ENCODE measurements around the gene GUCY1B1. TPM values are rescaled to one million over a fixed set of nuclear protein-coding genes. Genes with fewer than 3 reads are reported as not detected.

Gene GUCY1B1
- polyA plus RNA-seq, 1 donor (not counting 4 experiments of a cell fraction or from before 2014, with no cell fraction given) = 0.05 TPM

DNA sequence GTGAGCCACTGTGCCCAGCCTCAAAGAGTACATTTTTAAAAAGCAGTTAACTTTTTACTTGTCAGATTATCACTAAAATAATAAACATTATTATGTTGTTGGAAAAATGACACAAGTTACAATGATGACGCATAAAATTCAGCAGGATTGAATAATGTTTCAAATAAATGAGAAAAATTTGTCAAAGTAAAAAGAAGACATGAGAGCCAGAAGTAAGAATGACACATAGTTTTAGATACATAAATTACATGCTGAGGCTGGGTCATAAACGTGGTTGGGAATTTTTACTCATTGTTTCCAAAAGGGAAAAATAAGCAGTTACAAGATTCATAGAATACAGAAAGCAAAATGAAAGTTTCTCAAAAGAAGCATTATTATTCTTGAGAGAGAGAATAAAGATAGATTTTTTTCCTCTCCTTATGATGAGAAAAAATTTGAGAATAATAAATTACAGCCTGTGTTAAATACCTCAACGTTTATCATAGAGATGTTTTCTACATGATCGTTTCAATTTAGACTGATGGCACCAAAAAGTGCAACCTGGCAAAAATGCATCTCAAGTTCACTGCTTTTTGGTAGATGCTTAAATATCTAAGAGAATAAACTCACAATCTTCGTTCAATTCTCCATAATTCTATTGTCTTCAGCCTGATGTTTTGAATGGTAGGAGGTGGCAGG lies 40.4 kb downstream of the GUCY1B1 start:
- H3K4me3 ChIP-seq (ENCODE audit: control insufficient read depth in 2 of 3, extremely low read depth in 1 of 3, insufficient read depth in 2 of 3, low read depth in 1 of 3, low read length in 3 of 3) = no peak overlapping the region
- no peak overlapping the region for H3K9ac ChIP-seq (ENCODE audit: control insufficient read depth, extremely low read depth, insufficient read depth, low read length)
- DNase-seq (ENCODE audit: low read depth, low spot score) (no peak), FAIRE-seq (no peak)
- H3K36me3 ChIP-seq (ENCODE audit: control insufficient read depth in 2 of 2, extremely low read depth in 1 of 2, insufficient read depth in 2 of 2, low read length in 2 of 2) = no peaks in the 10 kb centered on the region
- H3K9me1 ChIP-seq (ENCODE audit: control insufficient read depth, extremely low read depth, insufficient read depth, low read length) = no peaks in the 10 kb centered on the region
- no peaks in the 10 kb centered on the region for H3K9me3 ChIP-seq (ENCODE audit: control insufficient read depth, low read depth, low read length)
- TF ChIP-seq EZH2 (IDR thresholded peaks at IDR 0.05; ENCODE audit: low read length) = no peak
- TF ChIP-seq, protein P1, sequence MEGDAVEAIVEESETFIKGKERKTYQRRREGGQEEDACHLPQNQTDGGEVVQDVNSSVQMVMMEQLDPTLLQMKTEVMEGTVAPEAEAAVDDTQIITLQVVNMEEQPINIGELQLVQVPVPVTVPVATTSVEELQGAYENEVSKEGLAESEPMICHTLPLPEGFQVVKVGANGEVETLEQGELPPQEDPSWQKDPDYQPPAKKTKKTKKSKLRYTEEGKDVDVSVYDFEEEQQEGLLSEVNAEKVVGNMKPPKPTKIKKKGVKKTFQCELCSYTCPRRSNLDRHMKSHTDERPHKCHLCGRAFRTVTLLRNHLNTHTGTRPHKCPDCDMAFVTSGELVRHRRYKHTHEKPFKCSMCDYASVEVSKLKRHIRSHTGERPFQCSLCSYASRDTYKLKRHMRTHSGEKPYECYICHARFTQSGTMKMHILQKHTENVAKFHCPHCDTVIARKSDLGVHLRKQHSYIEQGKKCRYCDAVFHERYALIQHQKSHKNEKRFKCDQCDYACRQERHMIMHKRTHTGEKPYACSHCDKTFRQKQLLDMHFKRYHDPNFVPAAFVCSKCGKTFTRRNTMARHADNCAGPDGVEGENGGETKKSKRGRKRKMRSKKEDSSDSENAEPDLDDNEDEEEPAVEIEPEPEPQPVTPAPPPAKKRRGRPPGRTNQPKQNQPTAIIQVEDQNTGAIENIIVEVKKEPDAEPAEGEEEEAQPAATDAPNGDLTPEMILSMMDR (optimal IDR thresholded peaks at IDR 0.05 in 1 of 3, IDR thresholded peaks at IDR 0.05 in 1 of 3, conservative IDR thresholded peaks at IDR 0.05 in 1 of 3; ENCODE audit: extremely low read depth in 1 of 3, insufficient read depth in 2 of 3, low read length in 3 of 3) = no peak
- no peaks in the 10 kb centered on the region for H3K27me3 ChIP-seq (ENCODE audit: control insufficient read depth, extremely low read depth, insufficient read depth, low read length)
- dilution Hi-C loops (cut with MboI; ENCODE audit: extremely low pct_ligation_motif_present, low sequenced_read_pairs) = no loop called here
- no peaks in the 10 kb centered on the region for H3K4me1 ChIP-seq (ENCODE audit: control insufficient read depth, extremely low read depth, insufficient read depth, low read length)
- H3K4me2 ChIP-seq (ENCODE audit: control insufficient read depth, extremely low read depth, insufficient read depth, low read depth, low read length) = no peak overlapping the region
- no peak overlapping the region for H2AFZ ChIP-seq (ENCODE audit: control insufficient read depth, low read length)
- no peak overlapping the region for H3K27ac ChIP-seq (ENCODE audit: control insufficient read depth, insufficient read depth, low read length)
- H3K79me2 ChIP-seq (ENCODE audit: control insufficient read depth, insufficient read depth, low read length) = no peaks in the 10 kb centered on the region
- no peaks in the 10 kb centered on the region for H4K20me1 ChIP-seq (ENCODE audit: control insufficient read depth, extremely low read depth, insufficient read depth, low read length)

DNA sequence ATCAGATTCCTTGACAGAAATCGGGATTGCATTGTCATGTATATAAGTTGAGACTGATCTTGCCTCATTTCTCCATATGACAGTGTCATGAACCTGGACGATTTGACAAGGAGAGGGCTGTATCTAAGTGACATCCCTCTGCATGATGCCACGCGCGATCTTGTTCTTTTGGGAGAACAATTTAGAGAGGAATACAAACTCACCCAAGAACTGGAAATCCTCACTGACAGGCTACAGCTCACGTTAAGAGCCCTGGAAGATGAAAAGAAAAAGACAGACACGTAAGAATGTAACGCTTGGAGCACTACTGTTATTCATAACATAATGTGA lies 40.9 kb downstream of the GUCY1B1 start:
- Histone ChIP-seq H3K4me1 (ENCODE audit: control insufficient read depth, extremely low read depth, insufficient read depth, low read length) (no peaks in the 10 kb centered on the region), H2AFZ (ENCODE audit: control insufficient read depth, low read length) (no peak overlapping the region), H3K27ac (ENCODE audit: control insufficient read depth, insufficient read depth, low read length) (no peak overlapping the region), H3K9me1 (ENCODE audit: control insufficient read depth, extremely low read depth, insufficient read depth, low read length) (no peaks in the 10 kb centered on the region), H3K79me2 (ENCODE audit: control insufficient read depth, insufficient read depth, low read length) (no peaks in the 10 kb centered on the region), H3K9me3 (ENCODE audit: control insufficient read depth, low read depth, low read length) (no peaks in the 10 kb centered on the region), H4K20me1 (ENCODE audit: control insufficient read depth, extremely low read depth, insufficient read depth, low read length) (no peaks in the 10 kb centered on the region), H3K27me3 (ENCODE audit: control insufficient read depth, extremely low read depth, insufficient read depth, low read length) (no peaks in the 10 kb centered on the region), H3K4me3 (ENCODE audit: control insufficient read depth in 2 of 3, extremely low read depth in 1 of 3, insufficient read depth in 2 of 3, low read depth in 1 of 3, low read length in 3 of 3) (no peak overlapping the region), H3K9ac (ENCODE audit: control insufficient read depth, extremely low read depth, insufficient read depth, low read length) (no peak overlapping the region), H3K4me2 (ENCODE audit: control insufficient read depth, extremely low read depth, insufficient read depth, low read depth, low read length) (no peak overlapping the region), H3K36me3 (ENCODE audit: control insufficient read depth in 2 of 2, extremely low read depth in 1 of 2, insufficient read depth in 2 of 2, low read length in 2 of 2) (no peaks in the 10 kb centered on the region)
- DNase-seq (ENCODE audit: low read depth, low spot score) = no peak
- no peak for FAIRE-seq
- dilution Hi-C loops (cut with MboI; ENCODE audit: extremely low pct_ligation_motif_present, low sequenced_read_pairs) = no loop called here
- TF ChIP-seq EZH2 (IDR thresholded peaks at IDR 0.05; ENCODE audit: low read length) = no peak
- TF ChIP-seq, protein P1 (optimal IDR thresholded peaks at IDR 0.05 in 1 of 3, IDR thresholded peaks at IDR 0.05 in 1 of 3, conservative IDR thresholded peaks at IDR 0.05 in 1 of 3; ENCODE audit: extremely low read depth in 1 of 3, insufficient read depth in 2 of 3, low read length in 3 of 3) = no peak
